GM04503 (cell line): Measurements from ENCODE around the gene KIF2A.
A peak's percentile ranks its signal among the peaks of the same experiment; 100 is the strongest.

Experiments
- DNase-seq: peaks from one replicate; pipeline ENCODE4 v3.0.0-alpha.2; 2012; ENCODE audit warnings: low read depth

KIF2A gene

GRCh38 chr5:62305715-62306322 is at the start of gene KIF2A:
Gene KIF2A, plus strand, starts transcription at chr5:62306206. Its CDS starts 267 bp downstream, at chr5:62306473.
- peak; percentile 47 for DNase-seq

DNA sequence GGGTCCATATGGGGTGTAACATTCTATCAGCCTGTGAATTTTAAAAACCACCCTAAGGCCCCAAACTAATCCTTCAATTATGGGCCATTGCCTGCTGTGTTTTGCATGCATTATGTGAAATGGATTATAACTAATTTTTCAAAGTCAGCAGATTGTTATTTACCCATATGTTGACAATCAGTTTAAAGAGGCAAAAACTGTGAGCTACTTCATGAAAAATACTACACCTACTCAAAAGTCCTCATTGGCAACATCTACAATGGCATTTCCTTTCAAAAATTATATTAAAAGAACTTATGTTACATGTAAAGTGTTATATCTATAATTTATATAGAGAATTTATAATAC is 49.0 kb upstream of the KIF2A start:
- DNase-seq: no peak

GRCh38 chr5:62258654-62259053 is 47.4 kb upstream of the KIF2A start:
- no peak for DNase-seq

DNA sequence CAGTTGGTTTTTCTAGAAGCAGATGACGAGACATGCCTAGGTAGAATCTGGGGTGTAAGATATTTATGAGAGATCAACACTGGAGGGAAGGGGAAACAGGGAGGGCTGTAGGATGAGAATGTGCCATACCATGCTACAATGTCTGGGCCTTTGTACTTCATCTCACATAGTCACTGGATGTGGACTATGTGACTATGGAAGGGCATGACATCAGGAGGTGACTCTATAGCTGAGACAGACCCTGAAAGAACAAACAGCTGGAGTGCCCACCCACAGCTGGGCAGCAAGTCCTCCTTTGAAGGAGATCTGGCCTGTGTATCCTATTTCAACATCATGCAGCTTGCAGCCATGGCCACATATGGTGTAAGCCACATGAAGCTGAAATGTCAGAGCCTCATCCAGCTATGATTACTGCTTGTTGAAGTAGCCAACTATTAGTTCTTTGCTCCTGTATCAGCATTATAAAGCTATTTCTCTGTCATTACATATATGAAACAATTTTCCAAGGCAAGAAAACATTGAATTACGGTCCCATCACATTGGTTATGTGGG is 46.2 kb upstream of the KIF2A start:
- DNase-seq: no peak

GRCh38 chr5:62260513-62260912 is 45.5 kb upstream of the KIF2A start:
- DNase-seq: no peak

GRCh38 chr5:62263401-62263800 is 42.6 kb upstream of the KIF2A start:
- no peak for DNase-seq

- no peak for DNase-seq
Measured at GRCh38 chr5:62265648-62266112, 40.3 kb upstream of the KIF2A start.

- no peak for DNase-seq
Measured at GRCh38 chr5:62266573-62266972, 39.4 kb upstream of the KIF2A start.

DNA sequence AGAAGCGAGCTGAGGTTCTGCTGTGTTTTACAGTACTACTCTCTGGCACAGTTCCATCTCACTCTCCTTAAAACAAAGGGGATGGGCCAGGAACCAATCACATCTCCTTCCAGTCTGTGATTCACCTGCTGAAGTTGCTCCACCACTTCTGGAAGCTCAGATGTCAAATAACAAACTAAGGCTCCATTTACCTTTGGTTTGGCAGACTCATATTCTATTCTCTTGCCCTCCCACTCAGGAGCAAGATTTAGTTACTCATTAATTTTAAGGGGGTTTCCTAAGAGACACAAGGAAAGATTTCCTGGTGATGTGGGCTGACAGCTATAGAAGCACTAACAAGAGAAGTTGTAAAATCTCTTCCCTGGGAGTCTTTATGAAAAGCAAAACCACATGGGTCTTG is 37.8 kb upstream of the KIF2A start:
- DNase-seq: no peak

DNA sequence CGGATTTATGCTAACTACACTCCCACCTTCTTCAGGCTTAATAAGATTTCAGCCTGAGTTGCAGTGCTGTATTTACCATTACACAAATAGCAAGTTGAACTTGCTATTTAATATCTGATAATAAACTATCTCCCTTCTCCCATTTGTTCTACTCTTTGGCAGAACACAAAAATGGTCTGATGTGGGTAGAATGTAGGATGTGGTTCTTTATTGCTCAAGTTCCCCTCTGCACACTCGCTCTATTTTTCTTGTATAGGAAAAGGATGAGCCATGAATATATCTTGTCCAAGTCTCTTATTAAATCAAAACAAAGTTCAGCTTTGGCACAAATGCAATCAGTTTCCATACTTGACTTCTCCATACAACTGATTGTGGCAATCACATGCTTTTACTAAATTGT is 37.2 kb upstream of the KIF2A start:
- DNase-seq: no peak

GRCh38 chr5:62271370-62271769 is 34.6 kb upstream of the KIF2A start:
- no peak for DNase-seq

DNA sequence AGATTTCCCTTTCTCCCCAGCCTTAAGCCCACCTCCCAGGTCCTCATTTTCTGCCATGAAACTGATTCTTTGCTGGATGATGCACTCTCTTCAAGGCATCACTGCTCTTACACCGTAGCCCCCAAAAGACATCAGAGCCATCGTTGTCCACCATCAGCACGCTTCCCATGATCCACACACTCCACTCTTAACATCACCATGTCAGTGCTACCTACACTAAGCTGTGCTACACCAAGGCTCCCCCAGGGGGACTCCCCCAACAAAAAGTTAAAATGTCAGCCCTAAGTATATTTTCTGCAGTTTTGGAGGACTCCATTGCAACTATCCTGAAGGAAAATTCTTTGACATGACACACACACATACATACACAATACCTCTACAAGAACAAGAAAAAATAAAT is 34.1 kb upstream of the KIF2A start:
- DNase-seq: no peak

- no peak for DNase-seq
Measured at GRCh38 chr5:62273687-62274086, 32.3 kb upstream of the KIF2A start.

DNA sequence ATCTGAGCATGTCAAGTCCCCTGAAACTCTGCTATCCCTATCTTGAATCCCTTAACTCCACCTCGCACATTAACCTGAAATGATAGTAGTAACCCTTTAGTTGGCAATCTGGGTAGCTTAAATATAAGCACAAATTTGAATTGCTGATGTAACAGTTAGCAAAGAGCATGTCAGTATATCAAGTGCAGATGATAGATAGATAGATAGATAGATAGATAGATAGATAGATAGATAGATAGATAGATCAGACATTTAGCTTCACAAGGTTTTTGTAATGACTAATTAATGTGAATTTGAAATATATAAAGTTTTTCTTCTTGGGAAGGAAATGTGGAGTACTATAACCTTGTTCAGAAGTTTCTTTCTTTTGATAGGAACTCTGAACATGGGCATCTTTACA is 30.4 kb upstream of the KIF2A start:
- no peak for DNase-seq

GRCh38 chr5:62281411-62281810 is 24.6 kb upstream of the KIF2A start:
- DNase-seq: no peak

GRCh38 chr5:62282064-62282463 is 23.9 kb upstream of the KIF2A start:
- no peak for DNase-seq

DNA sequence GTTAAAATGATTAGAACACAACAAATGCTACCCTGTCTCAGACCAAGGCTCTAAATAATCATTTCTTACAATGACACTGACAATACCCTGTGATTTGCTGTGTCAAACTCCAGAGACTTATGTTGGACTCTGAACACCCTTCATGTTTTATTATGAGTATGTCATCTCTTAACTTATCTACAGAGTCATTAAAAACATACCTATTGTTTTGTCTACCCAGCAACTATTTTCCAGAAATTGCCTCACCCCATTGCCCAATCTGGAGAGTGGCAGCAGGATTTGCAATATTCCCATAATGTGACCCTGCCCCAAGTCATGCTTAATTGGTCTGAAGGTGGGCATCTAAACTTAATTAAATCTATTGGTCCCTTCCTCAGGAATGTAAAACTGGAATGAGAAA is 23.0 kb upstream of the KIF2A start:
- no peak for DNase-seq

GRCh38 chr5:62283861-62284260 is 22.1 kb upstream of the KIF2A start:
- no peak for DNase-seq

DNA sequence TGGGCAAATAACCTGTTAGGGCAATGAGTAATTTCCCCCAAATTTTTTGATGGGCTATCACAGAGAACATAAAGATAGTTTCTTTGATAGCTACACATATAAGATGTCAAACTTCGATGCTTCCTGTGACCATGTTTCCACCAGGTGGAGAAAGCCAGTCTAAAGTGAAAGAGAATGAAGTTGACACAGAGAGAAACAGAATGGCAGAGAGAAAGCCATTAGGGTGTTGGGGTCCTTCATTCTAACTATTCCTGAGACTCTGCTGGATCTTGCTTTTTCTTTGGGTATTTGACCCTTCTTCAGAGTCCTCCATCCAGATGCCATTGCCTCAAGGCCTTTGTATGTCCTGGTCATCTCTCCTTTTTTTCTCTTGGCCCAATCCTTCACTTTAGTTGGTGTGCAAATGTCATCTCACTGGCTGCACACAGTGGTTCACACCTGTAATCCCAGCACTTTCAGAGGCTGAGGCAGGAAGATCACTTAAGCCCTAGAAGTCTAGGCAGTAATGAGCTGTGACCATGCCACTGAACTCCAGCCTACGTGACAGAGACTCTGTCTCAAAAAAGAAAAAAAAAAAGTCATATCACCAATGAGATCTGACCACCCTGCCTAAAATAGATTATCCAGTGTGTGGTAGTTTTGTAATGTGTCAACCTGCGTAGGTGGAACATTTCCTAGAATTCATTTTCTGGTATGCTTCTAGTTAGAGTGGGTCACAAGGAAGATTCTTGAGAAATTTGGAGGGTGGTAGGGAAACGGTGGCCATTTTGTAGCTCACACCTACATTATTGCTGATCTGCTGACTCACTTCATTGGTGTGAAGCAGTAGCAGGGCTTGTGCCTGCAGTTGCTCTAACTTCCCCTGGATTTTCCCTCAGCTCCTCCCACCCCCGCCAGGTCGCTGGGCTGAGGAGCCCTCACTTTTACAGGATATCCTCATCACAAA is 20.8 kb upstream of the KIF2A start:
- no peak for DNase-seq

DNA sequence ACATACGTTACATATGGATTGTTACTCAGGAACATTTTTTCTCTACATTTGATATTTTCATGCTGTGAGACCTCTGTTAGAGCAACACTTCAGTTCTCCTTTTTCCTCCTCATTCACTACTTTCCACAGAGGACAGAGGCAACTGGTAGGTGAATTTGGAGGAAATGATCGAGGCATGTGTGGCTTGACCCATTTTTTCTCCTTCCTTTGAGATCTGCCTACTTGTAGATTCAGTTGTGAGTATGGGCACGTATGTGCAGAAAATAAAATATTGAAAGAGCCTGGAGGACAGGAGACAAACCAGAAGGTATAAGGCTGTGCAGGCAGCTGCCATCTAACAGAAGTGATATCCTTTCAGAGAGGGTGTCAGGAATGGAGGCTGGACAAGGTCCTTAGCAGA is 19.2 kb upstream of the KIF2A start:
- DNase-seq: no peak

- no peak for DNase-seq
Measured at GRCh38 chr5:62287237-62287636, 18.8 kb upstream of the KIF2A start.

- no peak for DNase-seq
Measured at GRCh38 chr5:62288118-62288517, 17.9 kb upstream of the KIF2A start.

DNA sequence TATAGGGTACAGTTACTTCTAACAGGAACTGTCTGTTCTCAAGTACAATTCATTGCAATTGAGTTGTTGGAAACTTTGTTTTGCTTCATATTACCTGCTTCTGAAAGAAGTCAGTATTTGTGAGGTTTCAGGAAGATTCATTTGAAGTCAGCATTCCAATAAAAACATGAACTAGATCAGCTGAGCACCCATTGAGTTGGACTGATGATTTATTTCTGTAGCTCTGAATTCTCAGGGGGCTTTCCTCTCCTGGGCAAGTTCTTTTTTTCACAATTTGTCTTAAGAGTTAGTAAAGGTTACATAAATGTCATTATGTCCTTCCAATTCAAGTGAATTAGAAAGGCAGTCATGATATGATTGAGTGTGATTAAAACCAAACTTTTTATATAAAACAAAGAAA is 16.2 kb upstream of the KIF2A start:
- no peak for DNase-seq
